Heart right ventricle (tissue), 16 donors: ENCODE measurements around the gene SYCP2L. TPM values are rescaled to one million over a fixed set of nuclear protein-coding genes. Genes with fewer than 3 reads are reported as not detected.
A peak's percentile ranks its signal among the peaks of the same experiment; 100 is the strongest.
"Not testable (repeated sequence)": the region's sequence is repeated elsewhere in the genome, so short reads cannot be mapped to it uniquely, and the experiment has no call there.

Experiments used
- ATAC-seq, 8 donors: fragments of 200-7000 bp; cut with Tn5 transposase; one replicate each; pipeline ENCODE4 v1.9.1; 2020; ENCODE audit warnings: mild to moderate bottlenecking in 8 of 8, moderate library complexity in 8 of 8, moderate number of reproducible peaks in 1 of 8
- DNase-seq, 2 donors: peaks; one replicate each; pipeline ENCODE4 v3.0.0-alpha.2; 2020
- H3K27ac ChIP-seq, 10 donors: fragments of 200-600 bp; sonication (generic) in 2 of 10; one replicate each; pipeline versions ENCODE4 v1.5.0 to v1.8.0; 2020 to 2022; ENCODE audit warnings: mild to moderate bottlenecking in 3 of 10
- H3K27me3 ChIP-seq, 7 donors: fragments of 200-600 bp; one replicate each; pipeline ENCODE4 v1.8.0; 2021 to 2022; ENCODE audit warnings: mild to moderate bottlenecking in 2 of 7
- H3K36me3 ChIP-seq, 9 donors: fragments of 200-600 bp; sonication (generic) in 1 of 9; one replicate each; pipeline versions ENCODE4 v1.5.0 to v1.8.0; 2020 to 2022; ENCODE audit warnings: mild to moderate bottlenecking in 2 of 9
- H3K4me1 ChIP-seq, 9 donors: fragments of 200-600 bp; sonication (generic) in 1 of 9; one replicate each; pipeline versions ENCODE4 v1.5.0 to v1.8.0; 2020 to 2022; ENCODE audit warnings: mild to moderate bottlenecking in 4 of 9
- H3K4me3 ChIP-seq, 10 donors: fragments of 200-600 bp; sonication (generic) in 2 of 10; one replicate each; pipeline versions ENCODE4 v1.5.0 to v1.8.0; 2020 to 2022; ENCODE audit warnings: mild to moderate bottlenecking in 7 of 10, moderate library complexity in 2 of 10
- H3K9me3 ChIP-seq, 11 donors: fragments of 200-600 bp in 10 of 11; sonication (generic) in 2 of 11; one replicate each; pipeline versions ENCODE4 v1.5.0 to v1.8.0; 2013 to 2022; ENCODE audit warnings: mild to moderate bottlenecking in 2 of 11, control low read depth in 1 of 11, moderate library complexity in 1 of 11
- WGBS, 2 donors: extraction: QIAGEN DNeasy Blood & Tissue Kit; methylation state at CpG; one replicate each; pipeline ENCODE4 v1.1.7; 2013; ENCODE audit warnings: inconsistent platforms in 1 of 2; 5-methylcytosine and 5-hydroxymethylcytosine counted together
- intact Hi-C, 10 donors: fragments of 100-400 bp; cut with DNase I; formaldehyde crosslinking; loops; one replicate each; pipeline versions ENCODE4 v1.11.1 to v1.14.2; 2022
- polyA plus RNA-seq, 2 donors: library from polyadenylated mRNA; stranded (reverse); fragments of 200-250 nt; gene quantifications; one replicate each; pipeline ENCODE4 v1.2.3, GENCODE V29; 2013
- total RNA-seq, 10 donors: library from RNA; stranded (reverse); fragmentation: NEBNext Ultra II Directional in 3 of 10; extraction: Animal tissue kit (Norgen Biotek cat#: 25700) in 3 of 10; gene quantifications; one replicate each; pipeline versions ENCODE4 v1.2.1 to v1.2.4, GENCODE V29; 2021 to 2023
- TF ChIP-seq, protein P1 (sequence below), 9 donors: fragments of 200-600 bp; sonication (generic) in 2 of 9; IDR thresholded peaks; one replicate each; pipeline versions ENCODE4 v1.5.0 to v1.8.0; 2021 to 2022; ENCODE audit warnings: antibody characterized with exemption in 9 of 9, mild to moderate bottlenecking in 5 of 9, moderate library complexity in 1 of 9
- donor health status: Arrhythmogenic right ventricular cardiomyopathy.
- donor health status: ischemic (EF 13 %, LVEDD 7.1; RV severe dilation, severe dysfunction).
- donor health status: healthy with polysubstance abuse.
- donor health status: DM: no; HTN: yes; CAD: no.
- donor health status: DM: no; HTN: no; CAD: no.
- donor health status: ischemic (EF 25% LVEDD 6.9; RV normal size, moderate dysfunction).
- donor health status: ischemic (EF 25% LVEDD 5.7; RV mildly dilated, moderate dysfunction).
- donor health status: healthy.
- donor health status: DM: yes; HTN: yes; CAD: no.
- donor health status: Ischemic cardiomyopathy.
- donor health status: ischemic (EF 35%, LVEDD 5.7; RV mildly dilated, moderate dysfunction).
- donor health status: nonischemic (EF 11% LVEDD 7.7; RV severe dilation, severe dysfunction).
- donor health status: DM: yes; HTN: yes; CAD: no.
- donor health status: PGD.
- donor health status: ischemic (EF 29% LVEDD 5.4; RV normal size, mild dysfunction).
- donor health status: nonischemic (EF 23%, LVEDD 6.1; RV moderate dilation, normal function).

The SYCP2L gene
- total and polyA plus RNA-seq, 12 donors, result 0.11 to 2.4 (median 0.37) TPM

DNA sequence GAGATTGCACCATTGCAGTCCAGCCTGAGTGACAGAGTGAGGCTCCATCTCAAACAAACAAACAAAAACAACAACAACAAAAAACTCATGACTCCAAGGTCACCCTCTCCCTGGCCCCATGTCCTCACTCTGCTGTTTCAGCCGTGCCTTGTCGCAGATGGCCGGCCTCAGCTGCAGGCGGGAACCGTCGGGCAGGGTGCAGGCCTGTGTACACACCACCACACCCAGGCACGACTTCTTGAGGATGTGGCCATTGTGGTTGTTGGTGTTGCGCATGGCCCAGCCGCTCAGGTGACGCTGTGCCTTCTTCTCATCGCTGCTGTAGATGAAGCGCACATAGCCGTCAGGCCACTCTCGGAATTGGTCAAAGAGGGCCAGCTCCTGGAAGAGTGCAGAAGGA is 9.8 kb upstream of the SYCP2L start:
- H3K9me3 ChIP-seq, result peaks cover 0 to 2% (median 0%) of the 10 kb centered on the region in 11 donors
- no peak for DNase-seq
- H3K4me3 ChIP-seq, result no peak overlapping the region
- peaks cover 3 to 45% (median 33%) of the 10 kb centered on the region in 7 donors for H3K27me3 ChIP-seq
- 92 to 95% methylated on average over 14 of the region's 14 CpGs for WGBS, 2 donors
- TF ChIP-seq, protein P1, sequence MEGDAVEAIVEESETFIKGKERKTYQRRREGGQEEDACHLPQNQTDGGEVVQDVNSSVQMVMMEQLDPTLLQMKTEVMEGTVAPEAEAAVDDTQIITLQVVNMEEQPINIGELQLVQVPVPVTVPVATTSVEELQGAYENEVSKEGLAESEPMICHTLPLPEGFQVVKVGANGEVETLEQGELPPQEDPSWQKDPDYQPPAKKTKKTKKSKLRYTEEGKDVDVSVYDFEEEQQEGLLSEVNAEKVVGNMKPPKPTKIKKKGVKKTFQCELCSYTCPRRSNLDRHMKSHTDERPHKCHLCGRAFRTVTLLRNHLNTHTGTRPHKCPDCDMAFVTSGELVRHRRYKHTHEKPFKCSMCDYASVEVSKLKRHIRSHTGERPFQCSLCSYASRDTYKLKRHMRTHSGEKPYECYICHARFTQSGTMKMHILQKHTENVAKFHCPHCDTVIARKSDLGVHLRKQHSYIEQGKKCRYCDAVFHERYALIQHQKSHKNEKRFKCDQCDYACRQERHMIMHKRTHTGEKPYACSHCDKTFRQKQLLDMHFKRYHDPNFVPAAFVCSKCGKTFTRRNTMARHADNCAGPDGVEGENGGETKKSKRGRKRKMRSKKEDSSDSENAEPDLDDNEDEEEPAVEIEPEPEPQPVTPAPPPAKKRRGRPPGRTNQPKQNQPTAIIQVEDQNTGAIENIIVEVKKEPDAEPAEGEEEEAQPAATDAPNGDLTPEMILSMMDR (IDR thresholded peaks at IDR 0.05), result no peak
- H3K27ac ChIP-seq, result no peak overlapping the region
- intact Hi-C loops, result no loop called here
- ATAC-seq, result no peak
- H3K4me1 ChIP-seq, result peaks cover 0 to 6% (median 4%) of the 10 kb centered on the region in 9 donors
- H3K36me3 ChIP-seq, result no peaks in the 10 kb centered on the region

DNA sequence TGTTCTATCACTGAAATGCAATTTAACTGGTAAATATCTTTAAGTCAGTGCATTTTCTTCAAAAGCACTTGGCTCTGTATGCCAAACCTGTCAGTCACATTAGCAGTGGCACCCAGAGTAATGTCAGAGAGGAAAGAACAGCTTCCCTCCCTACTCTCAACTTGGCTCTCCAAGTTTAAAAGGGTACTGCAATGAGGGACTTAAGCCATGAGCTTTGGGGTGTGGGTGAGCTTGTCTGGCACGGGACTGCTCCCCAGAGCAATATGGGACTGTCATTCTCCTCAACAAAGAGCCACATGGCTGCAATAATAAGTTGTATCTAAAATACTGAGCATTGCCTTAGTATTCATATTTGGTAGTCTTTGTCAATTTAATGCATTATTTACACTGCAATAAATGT is 9.0 kb upstream of the SYCP2L start:
- H3K9me3 ChIP-seq, result peaks cover 0 to 2% (median 0%) of the 10 kb centered on the region in 11 donors
- peaks cover 0 to 14% (median 12%) of the 10 kb centered on the region in 9 donors for H3K4me1 ChIP-seq
- peaks cover 11 to 51% (median 41%) of the 10 kb centered on the region in 7 donors for H3K27me3 ChIP-seq
- TF ChIP-seq, protein P1 (IDR thresholded peaks at IDR 0.05), result no peak
- no peak for DNase-seq
- H3K4me3 ChIP-seq, result no peak overlapping the region
- WGBS, 2 donors, result 77 to 84% methylated on average over 1 of the region's 1 CpG
- intact Hi-C loops, result no loop called here
- H3K36me3 ChIP-seq, result no peaks in the 10 kb centered on the region
- ATAC-seq, result no peak
- H3K27ac ChIP-seq, result no peak overlapping the region

DNA sequence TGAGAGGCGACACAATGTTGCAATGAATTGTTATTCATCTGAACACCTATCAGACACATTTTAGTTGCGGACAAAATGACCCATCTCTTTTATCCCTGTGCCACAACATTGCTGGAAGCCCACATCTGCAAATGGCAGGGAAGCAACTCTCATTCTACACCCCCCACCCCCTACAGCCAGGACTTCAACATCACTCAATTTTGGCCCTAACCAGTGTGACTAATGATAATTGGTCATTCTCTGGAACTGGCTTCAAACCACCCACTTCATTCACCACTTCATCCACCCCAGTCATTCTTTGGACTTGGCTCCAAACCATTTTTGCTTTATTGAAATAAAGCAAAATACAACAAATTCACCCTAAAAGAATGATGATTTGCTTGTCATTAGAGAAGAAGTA is 6.5 kb upstream of the SYCP2L start:
- Histone ChIP-seq H3K4me1 (peaks cover 0 to 24% (median 15%) of the 10 kb centered on the region in 9 donors), H3K27me3 (peaks cover 16 to 76% (median 66%) of the 10 kb centered on the region in 7 donors), H3K27ac (no peak overlapping the region), H3K4me3 (no peak overlapping the region), H3K9me3 (peaks cover 0 to 2% (median 0%) of the 10 kb centered on the region in 11 donors), H3K36me3 (no peaks in the 10 kb centered on the region)
- DNase-seq (no peak), ATAC-seq (no peak)
- intact Hi-C loops, result no loop called here
- TF ChIP-seq, protein P1 (IDR thresholded peaks at IDR 0.05), result no peak
- 91 to 95% methylated on average over 2 of the region's 2 CpGs for WGBS, 2 donors

DNA sequence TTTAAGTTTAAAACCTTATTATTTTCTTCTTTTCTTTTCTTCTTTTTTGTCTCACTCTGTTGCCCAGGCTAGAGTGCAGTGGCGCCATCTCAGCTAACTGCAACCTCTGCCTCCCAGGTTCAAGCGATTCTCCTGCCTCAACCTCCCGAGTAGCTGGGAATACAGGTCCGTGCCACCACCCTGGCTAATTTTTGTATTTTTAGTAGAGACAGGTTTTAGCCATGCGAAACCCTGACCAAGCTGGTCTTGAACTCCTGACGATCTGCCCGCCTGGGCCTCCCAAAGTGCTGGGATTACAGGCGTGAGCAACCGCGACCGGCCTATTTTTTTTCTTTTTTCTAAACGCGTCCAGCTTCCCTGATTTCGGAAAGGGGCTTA is 4.6 kb upstream of the SYCP2L start:
- Histone ChIP-seq H3K27me3 (peaks cover 16 to 95% (median 85%) of the 10 kb centered on the region in 7 donors), H3K4me1 (peaks cover 0 to 35% (median 27%) of the 10 kb centered on the region in 9 donors), H3K4me3 (peak overlapping the region in 1 of 10 donors; percentile 15)
- DNase-seq, ATAC-seq, H3K36me3 ChIP-seq, intact Hi-C loops, H3K27ac ChIP-seq, H3K9me3 ChIP-seq: not testable (repeated sequence)
- 14 to 22% methylated on average over 14 of the region's 14 CpGs for WGBS, 2 donors

DNA sequence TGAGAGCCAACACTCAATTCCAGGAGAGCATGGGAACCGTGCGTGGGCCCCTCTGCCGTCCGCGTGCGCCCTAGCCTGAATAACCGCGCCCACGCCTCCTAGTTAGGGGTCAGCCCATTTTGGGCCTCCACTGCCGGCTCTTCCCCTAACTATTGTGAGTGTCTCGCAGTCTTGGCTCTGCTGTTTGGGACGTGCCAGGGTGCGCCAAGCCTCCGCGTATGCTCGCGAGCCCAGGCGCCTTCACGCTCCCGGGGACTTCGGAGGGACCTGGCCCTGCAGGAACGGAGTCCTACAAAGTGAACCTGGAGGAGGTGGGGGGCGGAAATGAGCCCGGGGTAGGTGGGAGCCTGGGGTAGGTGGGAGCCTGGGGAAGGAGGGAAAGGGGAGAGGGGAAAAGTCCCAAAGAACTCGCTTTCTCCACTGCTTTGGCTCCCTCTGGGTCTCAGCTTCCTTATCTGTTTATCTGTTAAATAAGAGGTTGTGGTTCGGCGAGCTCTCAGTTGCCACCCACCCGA is 4.1 kb upstream of the SYCP2L start:
- Histone ChIP-seq H3K4me1 (peaks cover 0 to 38% (median 27%) of the 10 kb centered on the region in 9 donors), H3K4me3 (peak overlapping the region in 1 of 10 donors; percentile 15), H3K27me3 (peaks cover 16 to 97% (median 89%) of the 10 kb centered on the region in 7 donors), H3K27ac (no peak overlapping the region), H3K9me3 (no peaks in the 10 kb centered on the region), H3K36me3 (no peaks in the 10 kb centered on the region)
- 2 to 4% methylated on average over 28 of the region's 28 CpGs for WGBS, 2 donors
- intact Hi-C loops, result no loop called here
- TF ChIP-seq, protein P1 (IDR thresholded peaks at IDR 0.05), result no peak
- DNase-seq (no peak), ATAC-seq (peak in 2 of 8 donors; percentile 25 to 29)
